ENCODE data around the gene KCNK3. TPM values are rescaled to one million over a fixed set of nuclear protein-coding genes. Genes with fewer than 3 reads are reported as not detected.

Gene KCNK3
- polyA plus RNA-seq, result not detected in 3 replicates
- not detected for polyA plus RNA-seq (2011; ENCODE audit: low read depth)
- not detected in 2 replicates for polyA plus RNA-seq (2011; cell fraction: cytosol; rRNA removed)
- not detected in 2 replicates for polyA plus RNA-seq (2011; cell fraction: nucleus; rRNA removed)
- not detected in 2 replicates for polyA plus RNA-seq (2012; ENCODE audit: low replicate concordance)
- polyA minus RNA-seq, result not detected in 3 replicates
- not detected for polyA minus RNA-seq (2011; cell fraction: cytosol; rRNA and poly(A)+ RNA removed)
- 0.32 TPM in 1 of 2 replicates, not detected in the other for polyA minus RNA-seq (2011; cell fraction: nucleus; rRNA and poly(A)+ RNA removed)

DNA sequence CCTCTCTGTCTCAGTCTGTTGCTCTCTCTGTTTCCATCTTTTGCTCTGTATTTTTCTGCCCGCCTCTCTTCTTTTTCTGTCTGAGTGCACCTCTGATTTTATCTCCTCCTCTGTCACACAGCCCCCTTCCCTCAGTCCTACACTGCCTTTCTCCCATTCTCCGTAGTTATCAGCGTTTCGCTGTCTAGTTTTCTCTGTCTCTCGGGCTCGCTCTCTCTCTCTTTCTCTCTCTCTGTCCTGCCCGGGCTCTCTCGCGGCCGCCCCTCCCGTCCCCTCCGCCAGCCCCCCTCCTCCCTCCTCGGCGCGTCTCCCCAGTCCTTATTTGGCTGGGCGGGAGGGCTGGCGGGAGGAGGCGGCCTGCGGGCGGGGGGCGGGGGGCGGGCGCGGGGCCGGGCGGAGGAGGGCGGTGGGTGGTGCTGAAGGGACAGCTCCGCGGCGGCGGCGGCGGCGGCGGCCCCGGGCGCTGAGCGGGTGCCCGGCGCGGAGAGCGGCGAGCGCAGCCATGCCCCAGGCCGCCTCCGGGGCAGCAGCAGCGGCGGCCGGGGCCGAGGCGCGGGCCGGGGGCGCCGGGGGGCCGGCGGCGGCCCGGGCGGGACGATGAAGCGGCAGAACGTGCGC, at the start of gene KCNK3:
Gene KCNK3 (plus strand): TSS at position 444 of the 618 bp plus-strand sequence. CDS start 154 bp downstream, at position 598.
- Histone ChIP-seq H3K27me3 (ENCODE audit: control insufficient read depth, extremely low read depth, insufficient read depth, low read length) (peaks cover 57% of the 10 kb centered on the region), H3K79me2 (ENCODE audit: control insufficient read depth, insufficient read depth, low read length) (no peaks in the 10 kb centered on the region), H3K27ac (ENCODE audit: control insufficient read depth, insufficient read depth, low read length) (no peak within 1 kb of the TSS), H4K20me1 (ENCODE audit: control insufficient read depth, extremely low read depth, insufficient read depth, low read length) (no peaks in the 10 kb centered on the region), H3K4me2 (ENCODE audit: control insufficient read depth, extremely low read depth, insufficient read depth, low read depth, low read length) (peak within 1 kb of the TSS; percentile 42), H2AFZ (ENCODE audit: control insufficient read depth, low read length) (no peak within 1 kb of the TSS), H3K4me3 (ENCODE audit: control insufficient read depth in 2 of 3, extremely low read depth in 1 of 3, insufficient read depth in 2 of 3, low read depth in 1 of 3, low read length in 3 of 3) (peak within 1 kb of the TSS in 1 of 3 experiments; percentile 44), H3K9me1 (ENCODE audit: control insufficient read depth, extremely low read depth, insufficient read depth, low read length) (no peaks in the 10 kb centered on the region), H3K9me3 (ENCODE audit: control insufficient read depth, low read depth, low read length) (no peaks in the 10 kb centered on the region), H3K4me1 (ENCODE audit: control insufficient read depth, extremely low read depth, insufficient read depth, low read length) (peaks cover 20% of the 10 kb centered on the region), H3K36me3 (ENCODE audit: control insufficient read depth in 2 of 2, extremely low read depth in 1 of 2, insufficient read depth in 2 of 2, low read length in 2 of 2) (no peaks in the 10 kb centered on the region), H3K9ac (ENCODE audit: control insufficient read depth, extremely low read depth, insufficient read depth, low read length) (no peak within 1 kb of the TSS)
- no peak for FAIRE-seq
- no peak for DNase-seq (ENCODE audit: low read depth, low spot score)
- TF ChIP-seq, protein P1, sequence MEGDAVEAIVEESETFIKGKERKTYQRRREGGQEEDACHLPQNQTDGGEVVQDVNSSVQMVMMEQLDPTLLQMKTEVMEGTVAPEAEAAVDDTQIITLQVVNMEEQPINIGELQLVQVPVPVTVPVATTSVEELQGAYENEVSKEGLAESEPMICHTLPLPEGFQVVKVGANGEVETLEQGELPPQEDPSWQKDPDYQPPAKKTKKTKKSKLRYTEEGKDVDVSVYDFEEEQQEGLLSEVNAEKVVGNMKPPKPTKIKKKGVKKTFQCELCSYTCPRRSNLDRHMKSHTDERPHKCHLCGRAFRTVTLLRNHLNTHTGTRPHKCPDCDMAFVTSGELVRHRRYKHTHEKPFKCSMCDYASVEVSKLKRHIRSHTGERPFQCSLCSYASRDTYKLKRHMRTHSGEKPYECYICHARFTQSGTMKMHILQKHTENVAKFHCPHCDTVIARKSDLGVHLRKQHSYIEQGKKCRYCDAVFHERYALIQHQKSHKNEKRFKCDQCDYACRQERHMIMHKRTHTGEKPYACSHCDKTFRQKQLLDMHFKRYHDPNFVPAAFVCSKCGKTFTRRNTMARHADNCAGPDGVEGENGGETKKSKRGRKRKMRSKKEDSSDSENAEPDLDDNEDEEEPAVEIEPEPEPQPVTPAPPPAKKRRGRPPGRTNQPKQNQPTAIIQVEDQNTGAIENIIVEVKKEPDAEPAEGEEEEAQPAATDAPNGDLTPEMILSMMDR (optimal IDR thresholded peaks at IDR 0.05 in 1 of 3, IDR thresholded peaks at IDR 0.05 in 1 of 3, conservative IDR thresholded peaks at IDR 0.05 in 1 of 3; ENCODE audit: extremely low read depth in 1 of 3, insufficient read depth in 2 of 3, low read length in 3 of 3), result no peak
- no peak for TF ChIP-seq EZH2 (IDR thresholded peaks at IDR 0.05; ENCODE audit: low read length)
- dilution Hi-C loops (cut with MboI; ENCODE audit: extremely low pct_ligation_motif_present, low sequenced_read_pairs), result no loop called here

- dilution Hi-C loops (cut with MboI; ENCODE audit: extremely low pct_ligation_motif_present, low sequenced_read_pairs), result no loop called here
- no peak overlapping the region for H2AFZ ChIP-seq (ENCODE audit: control insufficient read depth, low read length)
- no peaks in the 10 kb centered on the region for H3K4me1 ChIP-seq (ENCODE audit: control insufficient read depth, extremely low read depth, insufficient read depth, low read length)
- no peak for FAIRE-seq
- no peak overlapping the region for H3K4me3 ChIP-seq (ENCODE audit: control insufficient read depth in 2 of 3, extremely low read depth in 1 of 3, insufficient read depth in 2 of 3, low read depth in 1 of 3, low read length in 3 of 3)
- H3K27ac ChIP-seq (ENCODE audit: control insufficient read depth, insufficient read depth, low read length), result no peak overlapping the region
- H3K36me3 ChIP-seq (ENCODE audit: control insufficient read depth in 2 of 2, extremely low read depth in 1 of 2, insufficient read depth in 2 of 2, low read length in 2 of 2), result no peaks in the 10 kb centered on the region
- H3K9me1 ChIP-seq (ENCODE audit: control insufficient read depth, extremely low read depth, insufficient read depth, low read length), result no peaks in the 10 kb centered on the region
- peaks cover 7% of the 10 kb centered on the region for H3K27me3 ChIP-seq (ENCODE audit: control insufficient read depth, extremely low read depth, insufficient read depth, low read length)
- H4K20me1 ChIP-seq (ENCODE audit: control insufficient read depth, extremely low read depth, insufficient read depth, low read length), result no peaks in the 10 kb centered on the region
- no peaks in the 10 kb centered on the region for H3K9me3 ChIP-seq (ENCODE audit: control insufficient read depth, low read depth, low read length)
- TF ChIP-seq, protein P1 (optimal IDR thresholded peaks at IDR 0.05 in 1 of 3, IDR thresholded peaks at IDR 0.05 in 1 of 3, conservative IDR thresholded peaks at IDR 0.05 in 1 of 3; ENCODE audit: extremely low read depth in 1 of 3, insufficient read depth in 2 of 3, low read length in 3 of 3), result no peak
- no peak overlapping the region for H3K9ac ChIP-seq (ENCODE audit: control insufficient read depth, extremely low read depth, insufficient read depth, low read length)
- no peak overlapping the region for H3K4me2 ChIP-seq (ENCODE audit: control insufficient read depth, extremely low read depth, insufficient read depth, low read depth, low read length)
- DNase-seq (ENCODE audit: low read depth, low spot score), result no peak
- no peaks in the 10 kb centered on the region for H3K79me2 ChIP-seq (ENCODE audit: control insufficient read depth, insufficient read depth, low read length)
Observed at GRCh38 chr2:26644188-26644835, 48.2 kb upstream of the KCNK3 start.
